AML-193 (cell line): ENCODE measurements around the gene ANXA7.
"Not testable (repeated sequence)": the region's sequence is repeated elsewhere in the genome, so short reads cannot be mapped to it uniquely, and the experiment has no call there.

Source experiments
- DNase-seq, 2 experiments: peaks; one replicate each; lab custom pipeline; 2025; lab: John Stamatoyannopoulos, UW

The ANXA7 gene

GRCh38 chr10:73338801-73339368 is 75.0 kb downstream of the ANXA7 start:
- DNase-seq = no peak

- no peak for DNase-seq
Measured at GRCh38 chr10:73333202-73333601, 80.7 kb downstream of the ANXA7 start.

- no peak for DNase-seq
Measured at GRCh38 chr10:73332379-73332778, 81.5 kb downstream of the ANXA7 start.

- DNase-seq = not testable (repeated sequence)
Measured at GRCh38 chr10:73328523-73328922, 85.3 kb downstream of the ANXA7 start.

- not testable (repeated sequence) for DNase-seq
Measured at GRCh38 chr10:73325290-73325689, 88.6 kb downstream of the ANXA7 start.
